GM12878 (cell line): ENCODE measurements around the gene CACNA2D3. TPM values are rescaled to one million over a fixed set of nuclear protein-coding genes. Genes with fewer than 3 reads are reported as not detected.

ENCODE experiments used
- ATAC-seq: fragments of 200-7000 bp; cut with Tn5 transposase; 3 replicates; pipeline ENCODE4 v1.9.1; 2020; ENCODE audit warnings: mild to moderate bottlenecking, moderate library complexity
- BruUV-seq: library from RNA; stranded (reverse); fragments of 400-500 nt; replicated peaks from 2 replicates; lab custom pipeline; 2021; lab: Mats Ljungman, UMichigan
- CTCF ChIA-PET: fragments of 300-600 bp; sonication (Branson Sonifier 250); formaldehyde crosslinking; extraction: SDS; loops from one replicate; lab custom pipeline; 2021; ENCODE audit warnings: inconsistent platforms; lab: Yijun Ruan, JAX
- POLR2A ChIA-PET: fragments of 350-600 bp; formaldehyde crosslinking; extraction: SDS; loops from one replicate; lab custom pipeline; 2021; ENCODE audit warnings: inconsistent platforms; lab: Charles Lee
- RAD21 ChIA-PET: fragments of 300-600 bp; sonication (Branson Sonifier 250); formaldehyde crosslinking; loops from one replicate; lab custom pipeline; 2023; ENCODE audit warnings: antibody characterized with exemption; ENCODE audit not compliant: unreplicated experiment; lab: Charles Lee
- SMC1A ChIA-PET: fragments of 300-600 bp; sonication (Branson Sonifier 250); formaldehyde crosslinking; loops from one replicate; lab custom pipeline; 2023; ENCODE audit not compliant: unreplicated experiment, uncharacterized antibody; lab: Charles Lee
- DNase-seq: peaks from one replicate; pipeline ENCODE4 v3.0.0-alpha.2; 2011; ENCODE audit warnings: low read depth, low spot score
- FAIRE-seq: peaks from 3 replicates; lab custom pipeline; 2011; peaks lifted over from hg19 to GRCh38; lab: Jason Lieb, UNC
- H2AFZ ChIP-seq: 2 replicates; pipeline ENCODE4 v1.6.0; 2011; ENCODE audit warnings: low read depth, low read length, control low read depth; ENCODE audit not compliant: control insufficient read depth
- H3K27ac ChIP-seq: 2 replicates; pipeline ENCODE4 v1.5.1; 2011; ENCODE audit warnings: control low read depth; ENCODE audit not compliant: control insufficient read depth, insufficient read depth
- H3K27me3 ChIP-seq, 2 experiments: replicated peaks in 1 of 2; 2 replicates each; pipeline versions ENCODE4 v1.6.0 to v1.6.1; 2011; ENCODE audit warnings: low read length in 1 of 2; ENCODE audit not compliant: control insufficient read depth in 2 of 2, insufficient read depth in 2 of 2
- H3K36me3 ChIP-seq, 2 experiments: 2 replicates each; pipeline ENCODE4 v1.5.1; 2011; ENCODE audit warnings: low read length in 1 of 2; ENCODE audit not compliant: control insufficient read depth in 2 of 2, insufficient read depth in 2 of 2
- H3K4me1 ChIP-seq: 2 replicates; pipeline ENCODE4 v1.6.1; 2011; ENCODE audit warnings: mild to moderate bottlenecking, low read length, moderate library complexity, mixed read lengths; ENCODE audit not compliant: control insufficient read depth, insufficient read depth
- H3K4me2 ChIP-seq: 2 replicates; pipeline ENCODE4 v1.6.0; 2011; ENCODE audit warnings: control low read depth; ENCODE audit not compliant: control insufficient read depth, insufficient read depth
- H3K4me3 ChIP-seq: fragments of 200-600 bp; sonication (generic); 2 replicates; pipeline ENCODE4 v1.5.1; 2016
- H3K79me2 ChIP-seq: 2 replicates; pipeline ENCODE4 v1.6.0; 2011; ENCODE audit warnings: low read length; ENCODE audit not compliant: control insufficient read depth, insufficient read depth
- H3K9ac ChIP-seq: 2 replicates; pipeline ENCODE4 v1.8.0; 2011; ENCODE audit warnings: low read length, control low read depth, mixed read lengths; ENCODE audit not compliant: control insufficient read depth, insufficient read depth
- H3K9me3 ChIP-seq: replicated peaks from 3 replicates; pipeline ENCODE4 v1.5.1; 2011; ENCODE audit warnings: mild to moderate bottlenecking, low read length; ENCODE audit not compliant: control insufficient read depth, insufficient read depth
- H4K20me1 ChIP-seq: 2 replicates; pipeline ENCODE4 v1.6.0; 2011; ENCODE audit not compliant: control insufficient read depth, insufficient read depth
- BACH1 ChIP-seq: fragments of 450-650 bp; IDR thresholded peaks from 2 replicates; pipeline ENCODE4 v1.6.1; 2017; ENCODE audit warnings: mild to moderate bottlenecking, borderline replicate concordance
- BCL11A ChIP-seq: IDR thresholded peaks from 2 replicates; pipeline ENCODE4 v1.6.1; 2011; ENCODE audit warnings: low read depth, low read length
- BHLHE40 ChIP-seq, 2 experiments: fragments of 450-650 bp in 1 of 2; IDR thresholded peaks; 2 replicates each; pipeline ENCODE4 v1.6.1; 2011 to 2017; ENCODE audit warnings: low read depth in 2 of 2, borderline replicate concordance in 1 of 2, improper control_type of control experiment in 1 of 2, low read length in 1 of 2, mild to moderate bottlenecking in 1 of 2
- CBX3 ChIP-seq: fragments of 200-600 bp; sonication (generic); IDR thresholded peaks from 2 replicates; pipeline ENCODE4 v1.6.1; 2016; ENCODE audit warnings: low read depth, borderline replicate concordance
- CREM ChIP-seq: IDR thresholded peaks from 2 replicates; pipeline ENCODE4 v1.6.1; 2014; ENCODE audit warnings: antibody characterized with exemption, low read depth
- EED ChIP-seq: sonication (generic); IDR thresholded peaks from 2 replicates; pipeline ENCODE4 v1.6.1; 2016; ENCODE audit warnings: antibody characterized with exemption, low read depth
- ESRRA ChIP-seq: IDR thresholded peaks from 2 replicates; pipeline ENCODE4 v1.6.1; 2012; ENCODE audit warnings: mild to moderate bottlenecking, low read length, improper control_type of control experiment
- HDGF ChIP-seq: fragments of 450-650 bp; IDR thresholded peaks from 2 replicates; pipeline ENCODE4 v1.6.1; 2016; ENCODE audit warnings: antibody characterized with exemption
- IKZF2 ChIP-seq, 2 experiments: fragments of 450-650 bp; IDR thresholded peaks; 2 replicates each; pipeline ENCODE4 v1.6.1; 2017; ENCODE audit warnings: mild to moderate bottlenecking in 2 of 2, moderate library complexity in 2 of 2
- IRF5 ChIP-seq: fragments of 450-650 bp; IDR thresholded peaks from 2 replicates; pipeline ENCODE4 v1.6.1; 2017; ENCODE audit warnings: borderline replicate concordance
- JUND ChIP-seq: IDR thresholded peaks from 2 replicates; pipeline ENCODE4 v1.6.1; 2012; ENCODE audit warnings: low read depth, mild to moderate bottlenecking, low read length, improper control_type of control experiment, moderate library complexity
- MAX ChIP-seq: IDR thresholded peaks from 2 replicates; pipeline ENCODE4 v1.6.1; 2012; ENCODE audit warnings: low read depth, low read length, improper control_type of control experiment
- MYB ChIP-seq: fragments of 150-350 bp; IDR thresholded peaks from 2 replicates; pipeline ENCODE4 v1.6.1; 2014; ENCODE audit warnings: mild to moderate bottlenecking, low read depth, low read length, borderline replicate concordance
- NR2C2 ChIP-seq: IDR thresholded peaks from 2 replicates; pipeline ENCODE4 v1.6.1; 2011; ENCODE audit warnings: borderline replicate concordance, low read depth; ENCODE audit not compliant: control insufficient read depth, insufficient read length
- NRF1 ChIP-seq: conservative IDR thresholded peaks from 2 replicates; pipeline ENCODE4 v1.6.1; 2011; ENCODE audit warnings: mild to moderate bottlenecking, low read depth, low read length, improper control_type of control experiment
- RB1 ChIP-seq: fragments of 450-650 bp; formaldehyde crosslinking; IDR thresholded peaks from 2 replicates; pipeline ENCODE4 v1.6.1; 2017; ENCODE audit warnings: mild to moderate bottlenecking, borderline replicate concordance
- RELA ChIP-seq: fragments of 450-650 bp; IDR thresholded peaks from 2 replicates; pipeline ENCODE4 v1.8.0; 2014; ENCODE audit warnings: borderline replicate concordance; ENCODE audit not compliant: partially characterized antibody
- SP1 ChIP-seq: IDR thresholded peaks from one replicate; pipeline ENCODE4 v1.6.1; 2011; ENCODE audit warnings: low read depth, low read length
- SREBF2 ChIP-seq: IDR thresholded peaks from 2 replicates; pipeline ENCODE4 v1.6.1; 2012; ENCODE audit warnings: mild to moderate bottlenecking, low read length
- STAT1 ChIP-seq: fragments of 450-650 bp; conservative IDR thresholded peaks from 2 replicates; pipeline ENCODE4 v1.6.1; 2014; ENCODE audit warnings: antibody characterized with exemption, mild to moderate bottlenecking
- STAT3 ChIP-seq: IDR thresholded peaks from 2 replicates; pipeline ENCODE4 v1.6.1; 2011; ENCODE audit warnings: low read depth, low read length, improper control_type of control experiment
- TCF12 ChIP-seq: IDR thresholded peaks from 2 replicates; pipeline ENCODE4 v1.6.1; 2011; ENCODE audit warnings: low read depth, mild to moderate bottlenecking, low read length
- in situ Hi-C: fragments of 300-500 bp; cut with MboI; formaldehyde crosslinking; loops from 9 replicates; pipeline ENCODE4 v1.14.3; 2018; ENCODE audit warnings: mixed read lengths
- intact Hi-C: fragments of 100-400 bp; cut with micrococcal nuclease; formaldehyde crosslinking; loops from one replicate; pipeline ENCODE4 v1.14.2; 2022; ENCODE audit not compliant: unreplicated experiment
- polyA plus RNA-seq, 11 experiments: library from polyadenylated mRNA; depleted of rRNA in 4 of 11; unstranded in 6 of 11; stranded (reverse) in 5 of 11; fragments of >200 nt; fragmentation: Nextera tagmentation in 4 of 11; fragmentation: Illumina TruSeq in 1 of 11; extraction: Ambion mirVana in 4 of 11; extraction: Trizol in 1 of 11; gene quantifications; 1 replicate in 1 of 11; 2 replicates in 10 of 11; pipeline versions ENCODE4 v1.2.1 to v1.2.3, GENCODE V29; 2011 to 2016; ENCODE audit warnings: inconsistent platforms in 2 of 11, missing spikeins in 2 of 11, low read depth in 1 of 11
- total RNA-seq, 4 experiments: library from RNA; depleted of rRNA in 3 of 4; stranded (reverse); fragments of >200 nt in 3 of 4; fragmentation: Illumina TruSeq in 1 of 4; extraction: Trizol in 1 of 4; gene quantifications; 2 replicates each; pipeline versions ENCODE4 v1.2.1 to v1.2.3, GENCODE V29; 2013 to 2021
- TF ChIP-seq, protein P1 (sequence below): fragments of 450-650 bp; IDR thresholded peaks from 2 replicates; pipeline ENCODE4 v1.6.1; 2017; ENCODE audit warnings: mild to moderate bottlenecking, moderate library complexity

CACNA2D3 gene
- total and polyA plus RNA-seq, 10 of the 15 experiments (the other 5 are each of a cell fraction or from before 2014, with no cell fraction given) = not detected

DNA sequence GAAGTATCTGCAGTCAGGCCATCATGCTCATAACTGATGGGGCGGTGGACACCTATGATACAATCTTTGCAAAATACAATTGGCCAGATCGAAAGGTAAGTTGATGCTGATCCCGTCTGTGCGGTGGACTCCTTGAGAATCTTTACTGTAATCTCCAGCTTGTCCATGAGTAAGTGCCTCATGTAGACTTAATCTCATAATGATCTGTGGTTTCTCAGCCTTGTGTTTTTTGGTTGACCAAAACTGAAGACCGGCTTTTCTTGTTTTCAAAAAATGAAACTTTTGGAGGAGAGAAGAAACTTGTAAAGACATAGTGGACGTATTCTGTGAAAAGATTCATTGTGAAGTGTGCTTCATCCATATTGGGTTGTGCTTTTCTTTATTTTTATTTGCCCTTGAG is 519.8 kb downstream of the CACNA2D3 start (continued):
- TF ChIP-seq BHLHE40 (IDR thresholded peaks at IDR 0.05; ENCODE audit: borderline replicate concordance in 1 of 2, low read depth in 2 of 2, low read length in 1 of 2) (no peak), IRF5 (no peak), RELA (no peak), BACH1 (no peak), BCL11A (no peak)

DNA sequence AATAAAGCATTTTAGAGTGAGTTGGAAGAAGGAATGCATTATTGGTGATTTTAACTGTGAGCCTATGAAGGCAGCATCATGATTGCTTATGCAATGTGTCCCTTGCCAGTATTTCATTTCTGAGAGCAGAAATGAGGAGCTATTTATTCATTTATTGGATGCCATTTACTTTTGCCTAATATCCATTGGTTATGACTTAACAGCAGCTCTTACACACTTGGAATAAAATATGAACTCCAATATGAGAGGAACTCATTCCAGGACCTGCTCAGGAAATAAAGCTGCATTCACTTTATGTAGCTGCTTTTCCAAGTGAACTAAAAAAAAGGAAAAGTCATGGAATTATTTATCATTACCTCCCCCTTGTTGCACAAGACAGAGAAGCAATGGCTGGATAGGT is 525.4 kb downstream of the CACNA2D3 start:
- Histone ChIP-seq H2AFZ (no peak overlapping the region), H3K27ac (no peak overlapping the region), H3K79me2 (no peaks in the 10 kb centered on the region), H3K4me3 (no peak overlapping the region), H4K20me1 (no peaks in the 10 kb centered on the region), H3K9me3 (no peaks in the 10 kb centered on the region; the same call in 2 of the 3 replicates), H3K27me3 (no peaks in the 10 kb centered on the region), H3K4me1 (no peaks in the 10 kb centered on the region), H3K4me2 (no peak overlapping the region), H3K9ac (no peak overlapping the region), H3K36me3 (no peaks in the 10 kb centered on the region)
- POLR2A ChIA-PET = no interaction called here
- FAIRE-seq = no peak
- intact Hi-C loops (no loop called here), in situ Hi-C loops (no loop called here)
- SMC1A ChIA-PET = no interaction called here
- ATAC-seq = no peak
- RAD21 ChIA-PET = no interaction called here
- BruUV-seq = no TSS peak
- DNase-seq = no peak
- CTCF ChIA-PET = no interaction called here
- TF ChIP-seq NRF1 = no peak
- TF ChIP-seq STAT1 = no peak
- no peak for TF ChIP-seq TCF12
- TF ChIP-seq RB1 = no peak
- no peak for TF ChIP-seq JUND
- no peak for TF ChIP-seq EED
- TF ChIP-seq SREBF2 = no peak
- no peak for TF ChIP-seq STAT3
- no peak for TF ChIP-seq HDGF
- no peak for TF ChIP-seq SP1
- no peak for TF ChIP-seq CREM
- no peak for TF ChIP-seq NR2C2
- no peak for TF ChIP-seq CBX3
- no peak for TF ChIP-seq MYB
- TF ChIP-seq, protein P1, sequence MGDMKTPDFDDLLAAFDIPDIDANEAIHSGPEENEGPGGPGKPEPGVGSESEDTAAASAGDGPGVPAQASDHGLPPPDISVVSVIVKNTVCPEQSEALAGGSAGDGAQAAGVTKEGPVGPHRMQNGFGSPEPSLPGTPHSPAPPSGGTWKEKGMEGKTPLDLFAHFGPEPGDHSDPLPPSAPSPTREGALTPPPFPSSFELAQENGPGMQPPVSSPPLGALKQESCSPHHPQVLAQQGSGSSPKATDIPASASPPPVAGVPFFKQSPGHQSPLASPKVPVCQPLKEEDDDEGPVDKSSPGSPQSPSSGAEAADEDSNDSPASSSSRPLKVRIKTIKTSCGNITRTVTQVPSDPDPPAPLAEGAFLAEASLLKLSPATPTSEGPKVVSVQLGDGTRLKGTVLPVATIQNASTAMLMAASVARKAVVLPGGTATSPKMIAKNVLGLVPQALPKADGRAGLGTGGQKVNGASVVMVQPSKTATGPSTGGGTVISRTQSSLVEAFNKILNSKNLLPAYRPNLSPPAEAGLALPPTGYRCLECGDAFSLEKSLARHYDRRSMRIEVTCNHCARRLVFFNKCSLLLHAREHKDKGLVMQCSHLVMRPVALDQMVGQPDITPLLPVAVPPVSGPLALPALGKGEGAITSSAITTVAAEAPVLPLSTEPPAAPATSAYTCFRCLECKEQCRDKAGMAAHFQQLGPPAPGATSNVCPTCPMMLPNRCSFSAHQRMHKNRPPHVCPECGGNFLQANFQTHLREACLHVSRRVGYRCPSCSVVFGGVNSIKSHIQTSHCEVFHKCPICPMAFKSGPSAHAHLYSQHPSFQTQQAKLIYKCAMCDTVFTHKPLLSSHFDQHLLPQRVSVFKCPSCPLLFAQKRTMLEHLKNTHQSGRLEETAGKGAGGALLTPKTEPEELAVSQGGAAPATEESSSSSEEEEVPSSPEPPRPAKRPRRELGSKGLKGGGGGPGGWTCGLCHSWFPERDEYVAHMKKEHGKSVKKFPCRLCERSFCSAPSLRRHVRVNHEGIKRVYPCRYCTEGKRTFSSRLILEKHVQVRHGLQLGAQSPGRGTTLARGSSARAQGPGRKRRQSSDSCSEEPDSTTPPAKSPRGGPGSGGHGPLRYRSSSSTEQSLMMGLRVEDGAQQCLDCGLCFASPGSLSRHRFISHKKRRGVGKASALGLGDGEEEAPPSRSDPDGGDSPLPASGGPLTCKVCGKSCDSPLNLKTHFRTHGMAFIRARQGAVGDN = no peak
- no peak for TF ChIP-seq ESRRA
- TF ChIP-seq IKZF2 (IDR thresholded peaks at IDR 0.05) = no peak
- no peak for TF ChIP-seq MAX
